ENCODE data around the gene EVI5L.

- TF ChIP-seq MYC (IDR thresholded peaks at IDR 0.05; ENCODE audit: low read depth, low read length) = no peak
- TF ChIP-seq, protein P1, sequence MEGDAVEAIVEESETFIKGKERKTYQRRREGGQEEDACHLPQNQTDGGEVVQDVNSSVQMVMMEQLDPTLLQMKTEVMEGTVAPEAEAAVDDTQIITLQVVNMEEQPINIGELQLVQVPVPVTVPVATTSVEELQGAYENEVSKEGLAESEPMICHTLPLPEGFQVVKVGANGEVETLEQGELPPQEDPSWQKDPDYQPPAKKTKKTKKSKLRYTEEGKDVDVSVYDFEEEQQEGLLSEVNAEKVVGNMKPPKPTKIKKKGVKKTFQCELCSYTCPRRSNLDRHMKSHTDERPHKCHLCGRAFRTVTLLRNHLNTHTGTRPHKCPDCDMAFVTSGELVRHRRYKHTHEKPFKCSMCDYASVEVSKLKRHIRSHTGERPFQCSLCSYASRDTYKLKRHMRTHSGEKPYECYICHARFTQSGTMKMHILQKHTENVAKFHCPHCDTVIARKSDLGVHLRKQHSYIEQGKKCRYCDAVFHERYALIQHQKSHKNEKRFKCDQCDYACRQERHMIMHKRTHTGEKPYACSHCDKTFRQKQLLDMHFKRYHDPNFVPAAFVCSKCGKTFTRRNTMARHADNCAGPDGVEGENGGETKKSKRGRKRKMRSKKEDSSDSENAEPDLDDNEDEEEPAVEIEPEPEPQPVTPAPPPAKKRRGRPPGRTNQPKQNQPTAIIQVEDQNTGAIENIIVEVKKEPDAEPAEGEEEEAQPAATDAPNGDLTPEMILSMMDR (IDR thresholded peaks at IDR 0.05; ENCODE audit: low read depth, low read length) = no peak
These were observed 23.1 kb upstream of the EVI5L start for GRCh38 chr19:7806876-7807275.
